Measurements from ENCODE around the gene AFG1L. TPM values are rescaled to one million over a fixed set of nuclear protein-coding genes. Genes with fewer than 3 reads are reported as not detected.

AFG1L gene
- total and polyA plus RNA-seq, 10 donors = 1.8 to 13.0 (median 4.4) TPM

DNA sequence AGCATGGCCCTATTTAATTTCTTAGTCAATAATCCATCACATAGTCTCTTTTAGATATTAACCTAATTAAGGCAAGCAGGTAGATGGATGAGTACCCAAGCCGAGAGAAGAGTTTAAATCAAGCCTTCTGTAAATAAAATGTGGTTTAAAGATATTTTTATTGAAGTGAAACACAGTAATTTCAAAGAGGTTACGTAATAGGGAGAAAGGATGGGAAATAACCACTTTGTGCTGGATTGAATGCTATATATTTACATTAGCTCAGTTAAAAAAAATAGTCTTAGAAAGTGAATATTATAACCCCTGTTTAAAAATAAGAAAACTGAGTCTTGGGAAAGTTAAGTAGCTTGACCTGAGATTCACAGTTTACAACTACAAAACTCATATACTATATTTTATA is 228.8 kb downstream of the AFG1L start:
- no peak overlapping the region for H3K27ac ChIP-seq
- H3K9me3 ChIP-seq = no peaks in the 10 kb centered on the region
- H3K4me1 ChIP-seq = no peaks in the 10 kb centered on the region
- 75 to 89% (median 86%) methylated on average over 2 of the region's 2 CpGs for WGBS, 5 donors
- intact Hi-C loops (cut with DNase I; ENCODE audit: low total_unique reads) = no loop called here
- DNase-seq = no peak
- no peak overlapping the region for H3K4me3 ChIP-seq
- peaks cover 0 to 37% (median 6%) of the 10 kb centered on the region in 6 donors for H3K36me3 ChIP-seq
- TF ChIP-seq POLR2AphosphoS5 (IDR thresholded peaks at IDR 0.05) (no peak), POLR2A (IDR thresholded peaks at IDR 0.05) (no peak)
- TF ChIP-seq, protein P1, sequence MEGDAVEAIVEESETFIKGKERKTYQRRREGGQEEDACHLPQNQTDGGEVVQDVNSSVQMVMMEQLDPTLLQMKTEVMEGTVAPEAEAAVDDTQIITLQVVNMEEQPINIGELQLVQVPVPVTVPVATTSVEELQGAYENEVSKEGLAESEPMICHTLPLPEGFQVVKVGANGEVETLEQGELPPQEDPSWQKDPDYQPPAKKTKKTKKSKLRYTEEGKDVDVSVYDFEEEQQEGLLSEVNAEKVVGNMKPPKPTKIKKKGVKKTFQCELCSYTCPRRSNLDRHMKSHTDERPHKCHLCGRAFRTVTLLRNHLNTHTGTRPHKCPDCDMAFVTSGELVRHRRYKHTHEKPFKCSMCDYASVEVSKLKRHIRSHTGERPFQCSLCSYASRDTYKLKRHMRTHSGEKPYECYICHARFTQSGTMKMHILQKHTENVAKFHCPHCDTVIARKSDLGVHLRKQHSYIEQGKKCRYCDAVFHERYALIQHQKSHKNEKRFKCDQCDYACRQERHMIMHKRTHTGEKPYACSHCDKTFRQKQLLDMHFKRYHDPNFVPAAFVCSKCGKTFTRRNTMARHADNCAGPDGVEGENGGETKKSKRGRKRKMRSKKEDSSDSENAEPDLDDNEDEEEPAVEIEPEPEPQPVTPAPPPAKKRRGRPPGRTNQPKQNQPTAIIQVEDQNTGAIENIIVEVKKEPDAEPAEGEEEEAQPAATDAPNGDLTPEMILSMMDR (IDR thresholded peaks at IDR 0.05 in 8 of 11, conservative IDR thresholded peaks at IDR 0.05 in 3 of 11) = no peak
- no peaks in the 10 kb centered on the region for H3K27me3 ChIP-seq (replicated peaks in 1 of 7)

DNA sequence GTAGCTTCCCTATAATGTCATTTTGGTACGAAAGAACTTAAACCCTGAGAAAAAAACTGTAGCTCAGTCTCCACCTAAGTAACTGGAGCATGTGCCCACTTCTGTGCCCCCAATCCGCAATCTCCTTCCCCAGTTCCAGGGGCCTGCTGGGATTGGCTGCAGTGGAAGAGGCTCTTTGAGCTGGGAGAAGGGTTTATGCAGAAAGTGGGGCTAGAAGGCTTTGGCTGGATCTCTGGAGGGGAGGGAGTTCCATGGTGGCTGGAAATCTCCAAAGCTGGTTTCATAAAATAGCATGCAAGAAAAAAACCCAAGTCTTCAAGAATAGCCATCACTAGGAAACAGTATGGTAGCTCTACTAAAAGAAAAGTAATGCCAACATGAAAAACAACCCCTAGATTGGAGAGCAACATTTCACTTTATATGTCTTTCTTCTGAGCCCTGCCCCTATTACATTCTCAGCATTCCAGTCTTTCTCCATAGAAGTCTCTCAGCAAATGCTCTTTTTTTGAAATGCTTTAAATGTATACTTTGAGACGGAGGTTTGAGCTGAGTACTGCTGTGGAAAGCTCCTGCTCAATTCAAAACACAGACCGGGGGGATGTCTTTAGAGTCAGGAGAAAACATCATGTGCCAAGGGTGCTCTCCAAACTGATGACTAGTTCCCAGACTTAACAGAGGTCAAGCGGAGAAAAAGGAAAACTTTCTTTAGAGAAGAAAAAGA is 229.8 kb downstream of the AFG1L start:
- no peaks in the 10 kb centered on the region for H3K27me3 ChIP-seq (replicated peaks in 1 of 7)
- 85 to 92% (median 90%) methylated on average over 5 of the region's 5 CpGs for WGBS, 5 donors
- H3K36me3 ChIP-seq = peaks cover 0 to 34% (median 6%) of the 10 kb centered on the region in 6 donors
- H3K27ac ChIP-seq = no peak overlapping the region
- intact Hi-C loops (cut with DNase I; ENCODE audit: low total_unique reads) = loop anchor here (5.0 kb wide), 2 partner anchors 412 to 547 kb away; no protein-coding TSS in a partner anchor
- DNase-seq = no peak
- H3K4me3 ChIP-seq = no peak overlapping the region
- no peaks in the 10 kb centered on the region for H3K4me1 ChIP-seq
- H3K9me3 ChIP-seq = no peaks in the 10 kb centered on the region
- TF ChIP-seq POLR2AphosphoS5 (IDR thresholded peaks at IDR 0.05) = no peak
- TF ChIP-seq, protein P1 (IDR thresholded peaks at IDR 0.05 in 8 of 11, conservative IDR thresholded peaks at IDR 0.05 in 3 of 11) = no peak
- no peak for TF ChIP-seq POLR2A (IDR thresholded peaks at IDR 0.05)

DNA sequence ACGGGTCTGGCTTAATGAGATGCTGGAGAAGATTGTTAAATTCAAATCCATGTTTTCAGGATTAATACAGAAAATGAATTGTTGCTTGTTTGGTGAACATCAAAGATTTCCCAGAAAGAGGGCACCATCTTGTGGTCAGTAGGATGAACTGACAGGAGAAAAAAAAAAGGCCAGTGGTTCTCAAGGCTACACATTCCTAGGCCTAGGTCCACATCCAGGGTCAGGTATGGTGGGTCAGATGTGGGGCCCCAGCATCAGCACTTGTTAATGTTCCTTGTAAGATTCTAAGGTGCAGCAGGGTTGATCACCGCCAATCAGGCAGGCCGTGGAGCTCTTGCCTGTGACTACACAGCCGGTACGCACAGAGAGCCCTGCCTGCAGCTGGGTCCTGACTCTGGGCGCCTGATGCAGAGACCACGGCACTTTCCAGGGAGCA is 231.9 kb downstream of the AFG1L start:
- H3K4me3 ChIP-seq = no peak overlapping the region
- no peak overlapping the region for H3K27ac ChIP-seq
- no peaks in the 10 kb centered on the region for H3K9me3 ChIP-seq
- no peaks in the 10 kb centered on the region for H3K4me1 ChIP-seq
- peaks cover 0 to 16% (median 6%) of the 10 kb centered on the region in 6 donors for H3K36me3 ChIP-seq
- 72 to 83% (median 81%) methylated on average over 5 to 7 of the region's 7 CpGs for WGBS, 5 donors
- TF ChIP-seq POLR2AphosphoS5 (IDR thresholded peaks at IDR 0.05) (no peak), POLR2A (IDR thresholded peaks at IDR 0.05) (no peak)
- TF ChIP-seq, protein P1 (IDR thresholded peaks at IDR 0.05 in 8 of 11, conservative IDR thresholded peaks at IDR 0.05 in 3 of 11) = peak; percentile 58 to 85 (median 72)
- H3K27me3 ChIP-seq (replicated peaks in 1 of 7) = no peaks in the 10 kb centered on the region
- intact Hi-C loops (cut with DNase I; ENCODE audit: low total_unique reads) = loop anchor here (5.0 kb wide), 2 partner anchors 414 to 549 kb away; no protein-coding TSS in a partner anchor
- DNase-seq = no peak

DNA sequence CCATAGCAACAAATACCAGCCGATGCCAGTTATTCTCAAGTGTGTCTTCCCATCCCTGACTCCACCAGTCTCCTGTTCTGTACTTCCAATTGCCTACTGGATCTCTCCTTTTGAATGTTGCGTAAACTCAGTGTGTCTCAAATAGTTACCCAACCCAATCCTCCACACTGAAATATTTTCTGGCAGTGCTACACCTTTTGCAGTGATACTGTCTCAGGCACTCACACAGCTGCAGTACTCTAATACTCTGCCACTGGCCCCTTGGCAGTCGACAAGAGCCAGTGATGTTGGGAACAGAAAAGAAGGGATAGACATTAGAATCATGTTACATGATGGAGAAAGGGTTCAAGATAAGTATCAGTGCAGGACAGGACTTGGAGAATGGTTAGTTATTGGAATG is 234.0 kb downstream of the AFG1L start:
- no peak overlapping the region for H3K4me3 ChIP-seq
- WGBS, 5 donors = 55 to 92% (median 65%) methylated on average over 3 of the region's 3 CpGs
- TF ChIP-seq, protein P1 (IDR thresholded peaks at IDR 0.05 in 8 of 11, conservative IDR thresholded peaks at IDR 0.05 in 3 of 11) = no peak
- TF ChIP-seq POLR2A (IDR thresholded peaks at IDR 0.05) (no peak), POLR2AphosphoS5 (IDR thresholded peaks at IDR 0.05) (no peak)
- intact Hi-C loops (cut with DNase I; ENCODE audit: low total_unique reads) = loop anchor here (5.0 kb wide), 2 partner anchors 417 to 552 kb away; no protein-coding TSS in a partner anchor
- H3K4me1 ChIP-seq = no peaks in the 10 kb centered on the region
- no peaks in the 10 kb centered on the region for H3K9me3 ChIP-seq
- no peak for DNase-seq
- H3K27me3 ChIP-seq (replicated peaks in 1 of 7) = no peaks in the 10 kb centered on the region
- no peaks in the 10 kb centered on the region for H3K36me3 ChIP-seq
- H3K27ac ChIP-seq = no peak overlapping the region

Measured in spleen (tissue), 11 donors.